SK-N-MC (cell line): ENCODE measurements around the gene OR52E4.

Source experiments
- DNase-seq: peaks from one replicate; pipeline ENCODE4 v3.0.0-alpha.2; 2011; ENCODE audit warnings: low read depth, low spot score
- H3K27ac ChIP-seq: fragments of 200-600 bp; sonication (generic); 2 replicates; pipeline ENCODE4 v1.5.1; 2016; ENCODE audit warnings: mixed run types
- H3K36me3 ChIP-seq: fragments of 200-600 bp; sonication (generic); 2 replicates; pipeline ENCODE4 v1.6.1; 2017; ENCODE audit warnings: antibody characterized with exemption, low read length, mixed read lengths; ENCODE audit not compliant: insufficient read depth
- H3K4me3 ChIP-seq: fragments of 200-600 bp; sonication (generic); 2 replicates; pipeline ENCODE4 v1.5.1; 2016
- H3K9ac ChIP-seq: fragments of 200-600 bp; sonication (generic); 2 replicates; pipeline ENCODE4 v1.8.0; 2017; ENCODE audit warnings: mixed run types, mixed read lengths; ENCODE audit not compliant: insufficient read length
- H3K9me3 ChIP-seq: fragments of 200-600 bp; sonication (generic); 2 replicates; pipeline ENCODE4 v1.6.1; 2017; ENCODE audit warnings: low read depth, mild to moderate bottlenecking, antibody characterized with exemption, low read length, moderate library complexity, mixed read lengths
- EZH2 ChIP-seq: fragments of 200-600 bp; sonication (generic); IDR thresholded peaks from one replicate; pipeline ENCODE4 v1.6.1; 2017; ENCODE audit warnings: antibody characterized with exemption
- FOXP2 ChIP-seq: optimal IDR thresholded peaks from 2 replicates; pipeline ENCODE3; 2011; ENCODE audit warnings: mild to moderate bottlenecking, moderate library complexity; ENCODE audit not compliant: insufficient read depth; ENCODE audit errors: extremely low read length, control extremely low read depth
- POLR2AphosphoS5 ChIP-seq: IDR thresholded peaks from 2 replicates; pipeline ENCODE4 v1.6.1; 2012; ENCODE audit warnings: mild to moderate bottlenecking, low read depth, low read length, borderline replicate concordance

The OR52E4 gene

DNA sequence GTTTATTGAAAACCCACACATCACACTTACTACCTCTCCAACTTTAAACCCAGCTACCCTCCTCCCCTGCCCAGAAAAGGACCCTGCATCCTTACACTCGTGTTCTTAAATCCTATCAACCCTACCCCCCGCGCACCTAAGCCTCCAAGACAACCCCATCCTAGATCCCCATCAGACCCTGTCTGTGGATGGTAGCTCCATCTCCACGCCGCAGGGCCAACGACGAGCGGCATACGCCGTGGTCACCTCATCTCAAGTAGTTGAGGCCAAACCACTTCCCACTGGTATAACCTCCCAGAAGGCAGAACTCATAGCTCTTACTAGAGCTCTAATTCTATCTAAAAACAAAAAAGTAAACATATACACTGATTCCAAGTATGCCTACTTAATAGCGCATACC, 52.2 kb downstream of the OR52E4 start:
- DNase-seq, result no peak
- TF ChIP-seq EZH2 (no peak), FOXP2 (no peak), POLR2AphosphoS5 (no peak)
- Histone ChIP-seq H3K9ac (no peak overlapping the region), H3K4me3 (no peak overlapping the region), H3K9me3 (no peaks in the 10 kb centered on the region), H3K36me3 (no peaks in the 10 kb centered on the region), H3K27ac (no peak overlapping the region)

DNA sequence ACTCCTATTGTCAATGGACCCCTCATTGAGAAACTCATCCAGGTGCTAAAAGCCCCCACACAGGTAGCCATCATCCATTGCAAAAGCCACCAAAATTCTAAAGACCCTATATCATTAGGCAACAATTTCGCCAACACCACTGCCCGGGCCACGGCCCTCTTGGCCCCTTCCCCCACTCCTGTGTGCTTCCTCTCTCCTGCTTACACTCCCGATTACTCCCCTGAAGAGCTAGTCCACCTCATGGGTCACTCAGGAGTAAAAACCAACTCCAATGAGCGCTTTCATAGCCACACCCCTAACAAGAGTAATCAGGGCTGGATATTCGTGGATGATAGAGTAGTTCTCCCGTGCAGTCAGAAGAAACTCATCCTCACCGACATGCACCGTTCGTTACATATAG, 52.7 kb downstream of the OR52E4 start:
- H3K9me3 ChIP-seq, result no peaks in the 10 kb centered on the region
- H3K4me3 ChIP-seq, result no peak overlapping the region
- no peak for DNase-seq
- H3K36me3 ChIP-seq, result no peaks in the 10 kb centered on the region
- TF ChIP-seq POLR2AphosphoS5 (no peak), EZH2 (no peak), FOXP2 (no peak)
- no peak overlapping the region for H3K27ac ChIP-seq
- no peak overlapping the region for H3K9ac ChIP-seq
